H1 (cell line): Measurements from ENCODE around the gene IREB2.

Experiments
- CBX8 ChIP-seq: fragments of 300-800, 300-1000 bp; sonication (generic); IDR thresholded peaks from 2 replicates; pipeline ENCODE4 v1.7.1; 2016; ENCODE audit warnings: low read depth, low read length, borderline replicate concordance
- CTCF ChIP-seq, 3 experiments: IDR thresholded peaks; 1 replicate in 2 of 3; 2 replicates in 1 of 3; pipeline versions ENCODE4 v1.5.1 to v1.6.1; 2011; ENCODE audit warnings: low read length in 3 of 3, mild to moderate bottlenecking in 3 of 3, inconsistent platforms in 2 of 3, low read depth in 1 of 3, moderate library complexity in 1 of 3; ENCODE audit not compliant: insufficient read depth in 1 of 3; ENCODE audit errors: control extremely low read depth in 1 of 3
- RFX5 ChIP-seq: IDR thresholded peaks from 2 replicates; pipeline ENCODE4 v1.6.1; 2011; ENCODE audit warnings: low read depth, low read length, improper control_type of control experiment, borderline replicate concordance
- TF ChIP-seq, protein P1 (sequence below): IDR thresholded peaks from 2 replicates; pipeline ENCODE4 v1.6.1; 2011; ENCODE audit warnings: low read length, improper control_type of control experiment

DNA sequence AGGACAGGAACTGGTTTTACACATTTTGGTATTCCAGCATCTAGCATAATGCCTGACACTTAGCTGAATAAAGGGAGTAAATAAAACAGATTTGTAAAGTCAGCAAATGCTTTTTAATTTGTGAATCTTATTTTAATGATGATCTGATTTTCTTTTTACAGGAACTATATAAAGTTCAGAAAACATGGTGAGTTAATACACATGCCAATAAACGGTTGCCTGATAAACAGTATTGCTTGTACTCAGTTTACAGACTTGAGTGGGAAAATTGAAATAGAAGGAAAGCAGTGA, 103.7 kb downstream of the IREB2 start:
- TF ChIP-seq CBX8 (no peak), CTCF (IDR thresholded peaks at IDR 0.05; ENCODE audit: control extremely low read depth in 1 of 3, insufficient read depth in 1 of 3, low read depth in 1 of 3, low read length in 3 of 3) (no peak), RFX5 (no peak)
- TF ChIP-seq, protein P1, sequence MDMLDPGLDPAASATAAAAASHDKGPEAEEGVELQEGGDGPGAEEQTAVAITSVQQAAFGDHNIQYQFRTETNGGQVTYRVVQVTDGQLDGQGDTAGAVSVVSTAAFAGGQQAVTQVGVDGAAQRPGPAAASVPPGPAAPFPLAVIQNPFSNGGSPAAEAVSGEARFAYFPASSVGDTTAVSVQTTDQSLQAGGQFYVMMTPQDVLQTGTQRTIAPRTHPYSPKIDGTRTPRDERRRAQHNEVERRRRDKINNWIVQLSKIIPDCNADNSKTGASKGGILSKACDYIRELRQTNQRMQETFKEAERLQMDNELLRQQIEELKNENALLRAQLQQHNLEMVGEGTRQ = no peak
